ENCODE results near the gene NIPA2. TPM values are rescaled to one million over a fixed set of nuclear protein-coding genes. Genes with fewer than 3 reads are reported as not detected.
A peak's percentile ranks its signal among the peaks of the same experiment; 100 is the strongest.

The NIPA2 gene
- total and polyA plus RNA-seq, 5 experiments from 2014 or later, result 35.9 to 44.8 (median 40.8) TPM

DNA sequence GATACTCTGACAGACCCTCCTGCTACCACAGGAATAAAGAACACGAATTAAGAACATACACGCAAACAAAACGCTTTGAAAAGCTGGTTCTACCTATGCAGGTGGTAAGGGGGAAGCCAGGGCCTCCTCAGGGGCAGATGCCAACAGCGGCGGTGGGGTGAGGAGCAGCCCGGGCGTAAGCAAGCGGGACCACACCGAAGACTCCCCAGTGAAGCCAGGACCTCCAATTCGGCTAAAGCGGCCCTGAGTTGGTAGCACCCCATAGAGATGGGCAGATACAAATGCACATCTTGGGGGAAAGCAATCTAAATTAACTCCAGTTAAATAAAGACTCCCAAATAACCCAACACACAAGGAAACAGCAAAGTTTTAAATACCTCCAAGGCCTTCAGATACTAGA is 32.4 kb downstream of the NIPA2 start:
- ATAC-seq (no peak), DNase-seq (no peak)
- Mint-ChIP-seq H3K4me1 (peaks cover 0 to 4% (median 1%) of the 10 kb centered on the region in 4 donors), H3K27ac (peak overlapping the region in 2 of 10 donors; percentile 50 to 73), H3K4me3 (no peak overlapping the region), H3K27me3 (no peaks in the 10 kb centered on the region), H3K9me3 (peaks cover 0 to under 1% (median 0%) of the 10 kb centered on the region in 9 donors), H3K36me3 (peaks cover 0 to 33% (median 1%) of the 10 kb centered on the region in 3 donors)
- POLR2A ChIA-PET, result no interaction called here

DNA sequence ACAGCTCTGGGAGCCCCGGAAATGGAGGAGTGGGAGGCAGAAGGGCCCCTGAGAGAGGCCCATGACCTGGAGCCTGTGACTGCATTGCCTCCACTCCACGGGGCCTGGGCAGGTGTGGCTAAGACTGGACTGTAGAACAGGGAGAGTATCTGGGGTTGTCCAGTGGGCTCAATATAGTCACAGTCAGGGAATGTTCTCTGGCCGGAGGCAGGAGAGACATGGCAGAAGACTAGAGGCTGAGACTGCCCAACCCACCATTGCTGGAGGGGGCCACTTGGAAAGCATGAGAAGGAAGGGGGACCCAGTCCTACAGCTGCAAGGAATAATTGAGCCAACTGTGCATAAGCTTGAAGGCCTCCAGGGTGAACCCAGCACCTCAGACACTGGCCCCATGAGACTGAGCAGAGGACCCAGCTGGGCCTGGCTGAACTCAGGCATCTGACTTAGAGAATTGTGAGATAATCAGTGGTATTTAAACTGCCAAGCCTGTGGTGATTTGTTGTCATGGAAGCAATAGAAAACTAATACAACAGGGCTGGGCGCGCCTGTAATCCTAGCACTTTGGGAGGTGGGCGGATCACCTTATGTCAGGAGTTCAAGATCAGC is 33.1 kb downstream of the NIPA2 start:
- Mint-ChIP-seq H3K27ac (peak overlapping the region in 2 of 10 donors; percentile 11 to 59), H3K36me3 (peaks cover 0 to 26% (median 1%) of the 10 kb centered on the region in 3 donors), H3K4me1 (peaks cover 0 to 1% (median 0%) of the 10 kb centered on the region in 4 donors), H3K27me3 (no peaks in the 10 kb centered on the region), H3K4me3 (no peak overlapping the region), H3K9me3 (peaks cover 0 to 4% (median 0%) of the 10 kb centered on the region in 9 donors)
- ATAC-seq (no peak), DNase-seq (no peak)
- POLR2A ChIA-PET, result no interaction called here

DNA sequence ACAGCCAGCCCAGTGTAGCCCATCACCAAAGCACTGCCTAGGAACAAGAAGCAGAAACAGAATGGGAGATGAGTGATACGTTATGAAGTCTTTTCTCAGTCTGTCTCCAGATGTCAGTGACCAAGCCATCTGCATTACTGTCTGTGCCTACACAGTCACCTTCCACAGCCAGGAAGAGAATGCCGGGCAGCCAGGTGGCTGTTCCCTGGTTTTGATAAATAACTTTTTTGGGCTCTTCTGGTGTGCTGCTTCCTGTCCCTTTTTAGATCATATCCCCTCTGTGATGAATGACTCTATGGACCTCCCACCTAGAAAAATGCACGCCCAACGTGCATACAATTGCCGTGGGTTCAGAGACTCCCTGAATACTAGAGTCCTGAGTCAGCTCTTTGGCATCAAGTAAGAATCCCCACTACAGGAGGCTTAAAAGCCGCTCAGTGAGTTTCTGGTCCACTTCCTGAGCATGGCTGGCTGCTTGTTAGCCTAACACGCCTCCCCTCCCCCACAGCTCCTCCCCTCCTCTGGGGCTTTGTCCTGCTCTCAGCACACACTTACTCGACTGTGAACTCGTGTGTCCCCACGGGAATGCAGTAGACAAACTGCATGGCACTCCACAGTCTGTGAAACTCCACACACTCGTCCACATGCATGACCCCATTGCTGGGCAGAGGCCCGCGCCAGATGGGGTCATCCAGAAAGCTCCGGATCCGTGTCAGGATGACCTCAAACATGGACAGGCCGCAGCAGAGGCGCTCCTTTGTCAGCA is 34.7 kb downstream of the NIPA2 start:
- H3K36me3 Mint-ChIP-seq, result peaks cover 0 to 10% (median 1%) of the 10 kb centered on the region in 3 donors
- peaks cover 0 to 3% (median 0%) of the 10 kb centered on the region in 5 donors for H3K27me3 Mint-ChIP-seq
- ATAC-seq (no peak), DNase-seq (no peak)
- peaks cover 0 to 1% (median 0%) of the 10 kb centered on the region in 4 donors for H3K4me1 Mint-ChIP-seq
- H3K9me3 Mint-ChIP-seq, result peaks cover 0 to 6% (median 0%) of the 10 kb centered on the region in 9 donors
- no peak overlapping the region for H3K4me3 Mint-ChIP-seq
- peak overlapping the region in 1 of 10 donors; percentile 28 for H3K27ac Mint-ChIP-seq
- POLR2A ChIA-PET, result interaction anchor here (1.1 kb wide), 1 partner anchor 36 kb away, joined by 5 read pairs; no protein-coding TSS in a partner anchor

DNA sequence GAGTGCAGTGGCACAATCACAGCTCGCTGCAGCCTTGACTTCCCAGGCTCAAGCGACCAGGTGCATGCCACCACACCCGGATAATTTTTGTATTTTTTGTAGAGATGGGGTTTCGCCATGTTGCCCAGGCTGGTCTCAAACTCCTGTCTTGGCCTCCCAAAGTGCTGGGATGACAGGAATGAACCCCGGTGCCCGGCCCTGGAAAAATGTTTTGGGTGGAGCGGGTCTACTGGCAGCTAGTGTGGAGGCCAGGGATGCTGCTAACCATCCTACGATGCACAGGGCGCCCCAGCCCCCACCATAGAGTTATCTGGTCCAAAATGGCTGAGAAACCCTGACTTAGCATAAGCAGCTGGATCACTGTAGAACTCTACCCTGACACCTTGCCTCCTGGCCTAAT is 35.4 kb downstream of the NIPA2 start:
- peaks cover 0 to 6% (median 0%) of the 10 kb centered on the region in 9 donors for H3K9me3 Mint-ChIP-seq
- POLR2A ChIA-PET, result interaction anchor here (1.1 kb wide), 1 partner anchor 36 kb away, joined by 5 read pairs; no protein-coding TSS in a partner anchor
- H3K36me3 Mint-ChIP-seq, result peaks cover 0 to 9% (median 1%) of the 10 kb centered on the region in 3 donors
- no peak overlapping the region for H3K4me3 Mint-ChIP-seq
- DNase-seq, result no peak
- H3K27me3 Mint-ChIP-seq, result peaks cover 0 to 8% (median 0%) of the 10 kb centered on the region in 5 donors
- ATAC-seq, result no peak
- H3K27ac Mint-ChIP-seq, result no peak overlapping the region
- peaks cover 0 to 1% (median 0%) of the 10 kb centered on the region in 4 donors for H3K4me1 Mint-ChIP-seq

DNA sequence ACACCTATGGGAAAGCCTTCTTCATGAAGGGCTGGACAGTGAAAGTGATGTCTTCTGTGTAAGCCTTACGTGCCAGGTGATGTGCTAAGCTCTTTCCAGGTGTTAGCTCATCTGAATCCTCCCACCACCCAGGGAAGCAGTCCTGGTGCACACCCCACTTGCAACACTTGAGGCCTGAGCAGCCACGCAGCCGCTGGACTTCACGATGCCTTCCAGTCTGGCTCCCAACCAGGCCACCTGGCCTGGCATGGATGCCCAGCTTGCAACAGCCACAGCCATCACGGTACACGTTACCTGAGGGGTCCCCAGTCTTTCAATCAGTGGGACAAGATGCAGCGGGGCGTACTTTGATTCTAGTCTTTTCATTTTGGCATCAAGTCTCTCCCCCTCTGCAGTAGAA is 35.8 kb downstream of the NIPA2 start:
- DNase-seq (no peak), ATAC-seq (no peak)
- H3K9me3 Mint-ChIP-seq, result peaks cover 0 to 6% (median 0%) of the 10 kb centered on the region in 9 donors
- POLR2A ChIA-PET, result interaction anchor here (1.1 kb wide), 1 partner anchor 37 kb away, joined by 5 read pairs; no protein-coding TSS in a partner anchor
- H3K27me3 Mint-ChIP-seq, result peaks cover 0 to 8% (median 0%) of the 10 kb centered on the region in 5 donors
- no peak overlapping the region for H3K4me3 Mint-ChIP-seq
- H3K36me3 Mint-ChIP-seq, result peaks cover 0 to 4% (median 4%) of the 10 kb centered on the region in 3 donors
- H3K4me1 Mint-ChIP-seq, result peaks cover 0 to 1% (median 0%) of the 10 kb centered on the region in 4 donors
- H3K27ac Mint-ChIP-seq, result no peak overlapping the region

DNA sequence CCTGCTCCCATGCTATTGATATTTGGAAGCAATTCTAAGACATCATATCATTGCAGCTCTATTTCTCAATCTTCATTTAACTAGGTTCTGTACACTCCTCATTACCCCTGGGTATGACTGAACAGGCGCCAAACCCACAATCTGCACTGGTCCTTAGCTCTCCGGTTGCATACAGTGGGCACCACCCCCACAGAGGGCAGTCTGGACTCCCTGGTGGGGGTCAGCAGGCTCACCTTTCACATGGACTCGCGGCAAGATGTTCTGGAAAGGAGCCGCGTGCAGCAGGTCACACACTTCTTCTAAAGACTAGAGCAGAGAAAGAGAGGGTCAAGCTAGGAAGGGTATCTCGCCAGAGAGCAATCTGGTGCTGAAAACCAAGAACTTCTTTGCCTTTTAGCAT is 36.5 kb downstream of the NIPA2 start:
- Mint-ChIP-seq H3K27ac (no peak overlapping the region), H3K9me3 (peaks cover 0 to 6% (median 0%) of the 10 kb centered on the region in 9 donors), H3K4me3 (no peak overlapping the region), H3K27me3 (peaks cover 0 to 8% (median 0%) of the 10 kb centered on the region in 5 donors), H3K36me3 (peaks cover 0 to 7% (median 0%) of the 10 kb centered on the region in 3 donors), H3K4me1 (peaks cover 0 to 1% (median 0%) of the 10 kb centered on the region in 4 donors)
- POLR2A ChIA-PET, result no interaction called here
- ATAC-seq (no peak), DNase-seq (no peak)

DNA sequence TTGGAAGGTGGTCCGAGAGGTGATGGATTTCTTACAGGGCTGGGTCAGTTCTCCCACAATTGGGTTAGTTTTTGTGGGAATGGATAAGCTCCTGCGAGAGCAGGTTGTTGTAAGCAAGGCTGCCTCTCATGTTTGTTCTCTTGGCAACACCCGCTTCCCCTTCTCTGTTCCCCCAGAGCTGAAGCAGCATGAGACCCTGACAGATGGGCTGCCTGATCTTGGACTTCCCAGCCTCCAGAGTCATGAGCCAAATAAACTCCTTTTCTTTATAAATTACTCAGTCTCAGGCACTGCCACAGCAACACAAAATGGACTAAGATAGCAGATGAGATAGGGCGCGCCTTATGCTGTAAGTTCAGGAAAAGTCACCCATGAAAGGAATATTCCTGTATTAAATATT is 38.7 kb downstream of the NIPA2 start:
- H3K36me3 Mint-ChIP-seq, result peaks cover 0 to 10% (median 2%) of the 10 kb centered on the region in 3 donors
- peaks cover 0 to 7% (median 3%) of the 10 kb centered on the region in 4 donors for H3K4me1 Mint-ChIP-seq
- ATAC-seq (no peak), DNase-seq (no peak)
- H3K27me3 Mint-ChIP-seq, result peaks cover 0 to 8% (median 0%) of the 10 kb centered on the region in 5 donors
- peaks cover 0 to 6% (median 0%) of the 10 kb centered on the region in 9 donors for H3K9me3 Mint-ChIP-seq
- H3K4me3 Mint-ChIP-seq, result no peak overlapping the region
- POLR2A ChIA-PET, result no interaction called here
- H3K27ac Mint-ChIP-seq, result no peak overlapping the region

DNA sequence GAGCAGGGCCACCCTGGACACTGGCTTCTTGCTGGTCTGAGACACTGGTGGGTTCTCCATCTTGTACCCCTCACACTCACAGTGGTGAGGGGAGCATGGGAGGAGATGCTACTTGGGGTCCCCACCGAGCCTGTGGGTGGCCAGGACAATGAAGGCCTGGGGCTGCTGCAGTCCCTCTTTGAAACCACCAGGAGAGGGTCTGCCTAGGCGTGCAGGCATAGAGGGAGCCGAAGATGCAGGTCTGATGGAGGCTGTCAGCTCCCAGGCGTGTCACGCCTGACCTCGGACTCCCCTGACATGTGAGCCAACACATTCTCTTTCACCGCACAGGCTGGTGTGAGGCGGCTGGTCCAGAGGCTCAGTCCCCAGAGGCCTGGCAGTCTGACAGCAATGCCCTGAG is 39.1 kb downstream of the NIPA2 start:
- Mint-ChIP-seq H3K4me1 (peaks cover 0 to 7% (median 3%) of the 10 kb centered on the region in 4 donors), H3K36me3 (peaks cover 0 to 10% (median 2%) of the 10 kb centered on the region in 3 donors), H3K27me3 (peaks cover 0 to 8% (median 0%) of the 10 kb centered on the region in 5 donors), H3K4me3 (no peak overlapping the region), H3K9me3 (peaks cover 0 to 6% (median 0%) of the 10 kb centered on the region in 9 donors), H3K27ac (no peak overlapping the region)
- DNase-seq (no peak), ATAC-seq (no peak)
- POLR2A ChIA-PET, result no interaction called here

DNA sequence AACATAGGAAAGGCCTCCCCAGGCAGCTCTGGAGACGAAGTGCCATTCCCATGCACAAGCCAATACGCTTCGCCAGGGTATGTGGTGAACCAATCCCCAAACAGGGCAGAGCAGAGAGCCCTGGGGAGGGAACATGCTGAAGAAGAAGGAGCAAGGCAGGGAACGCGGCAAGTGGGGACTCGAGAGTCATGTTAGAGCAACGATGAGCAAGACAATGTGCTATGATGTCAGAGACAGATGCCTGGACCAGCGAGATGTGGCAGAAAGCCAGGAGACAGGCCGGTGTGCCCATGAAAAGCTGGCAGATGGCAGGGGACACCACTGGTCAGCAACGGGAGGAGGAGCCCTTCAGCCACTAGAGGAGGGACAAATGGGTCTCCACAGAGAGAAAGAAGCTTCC is 39.6 kb downstream of the NIPA2 start:
- peaks cover 0 to 7% (median 3%) of the 10 kb centered on the region in 4 donors for H3K4me1 Mint-ChIP-seq

DNA sequence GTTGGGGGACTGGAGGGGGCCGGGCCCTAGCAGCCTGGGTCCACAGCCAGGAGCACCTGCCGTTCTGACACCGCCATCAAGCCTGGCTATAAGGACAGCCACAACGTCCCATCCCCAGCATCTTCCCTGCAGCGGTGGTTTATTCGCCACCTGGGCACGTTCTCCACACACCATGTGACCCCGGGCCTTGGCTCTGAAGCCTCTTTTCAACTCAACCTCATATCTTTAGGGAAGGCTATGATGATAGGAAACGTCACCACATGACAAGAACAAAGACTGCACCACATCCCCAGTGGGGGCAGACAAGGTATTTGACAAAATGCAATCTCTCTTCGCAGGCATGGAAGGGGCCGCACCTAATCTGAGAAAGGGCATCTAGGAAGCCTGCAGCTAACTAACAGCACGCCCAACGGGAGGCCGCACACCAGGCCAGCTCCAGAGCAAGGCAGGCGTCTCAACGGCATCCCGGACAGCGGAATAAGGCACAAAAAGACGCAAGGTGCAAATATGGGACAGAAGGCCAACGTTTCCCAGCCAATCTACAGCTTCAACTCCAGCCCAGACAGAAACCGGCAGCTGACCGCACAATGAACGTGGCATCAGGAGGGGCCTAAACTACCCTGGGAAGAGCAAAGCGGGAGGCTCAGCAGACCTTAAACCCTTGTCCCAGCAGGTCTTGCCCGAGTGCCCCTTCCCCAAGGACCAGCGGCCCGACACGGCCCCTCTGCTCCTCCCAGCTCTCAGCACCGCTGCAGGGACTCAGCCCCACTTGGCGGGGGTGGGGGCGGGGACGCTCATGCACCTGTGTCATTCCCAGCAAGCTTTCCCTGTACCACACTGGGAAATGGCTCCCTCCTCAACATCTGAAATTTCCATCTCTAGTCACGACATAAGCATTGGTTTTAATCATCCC is 41.9 kb downstream of the NIPA2 start:
- POLR2A ChIA-PET, result no interaction called here
- peaks cover 0 to 10% (median 2%) of the 10 kb centered on the region in 3 donors for H3K36me3 Mint-ChIP-seq
- peaks cover 2 to 7% (median 4%) of the 10 kb centered on the region in 4 donors for H3K4me1 Mint-ChIP-seq
- no peak overlapping the region for H3K4me3 Mint-ChIP-seq
- H3K27me3 Mint-ChIP-seq, result peaks cover 0 to 8% (median 0%) of the 10 kb centered on the region in 5 donors
- DNase-seq (peak in 1 of 10 donors; percentile 9), ATAC-seq (peak in 1 of 2 donors; percentile 30)
- H3K27ac Mint-ChIP-seq, result peak overlapping the region in 1 of 10 donors; percentile 22
- peaks cover 0 to 6% (median 0%) of the 10 kb centered on the region in 9 donors for H3K9me3 Mint-ChIP-seq

More for the DNA sequence above, 39.6 kb downstream of the NIPA2 start:
- no peak for ATAC-seq
- H3K4me3 Mint-ChIP-seq, result no peak overlapping the region
- H3K36me3 Mint-ChIP-seq, result peaks cover 0 to 10% (median 2%) of the 10 kb centered on the region in 3 donors
- POLR2A ChIA-PET, result no interaction called here
- H3K27ac Mint-ChIP-seq, result no peak overlapping the region
- no peak for DNase-seq
- H3K9me3 Mint-ChIP-seq, result peaks cover 0 to 6% (median 0%) of the 10 kb centered on the region in 9 donors
- peaks cover 0 to 8% (median 0%) of the 10 kb centered on the region in 5 donors for H3K27me3 Mint-ChIP-seq

DNA sequence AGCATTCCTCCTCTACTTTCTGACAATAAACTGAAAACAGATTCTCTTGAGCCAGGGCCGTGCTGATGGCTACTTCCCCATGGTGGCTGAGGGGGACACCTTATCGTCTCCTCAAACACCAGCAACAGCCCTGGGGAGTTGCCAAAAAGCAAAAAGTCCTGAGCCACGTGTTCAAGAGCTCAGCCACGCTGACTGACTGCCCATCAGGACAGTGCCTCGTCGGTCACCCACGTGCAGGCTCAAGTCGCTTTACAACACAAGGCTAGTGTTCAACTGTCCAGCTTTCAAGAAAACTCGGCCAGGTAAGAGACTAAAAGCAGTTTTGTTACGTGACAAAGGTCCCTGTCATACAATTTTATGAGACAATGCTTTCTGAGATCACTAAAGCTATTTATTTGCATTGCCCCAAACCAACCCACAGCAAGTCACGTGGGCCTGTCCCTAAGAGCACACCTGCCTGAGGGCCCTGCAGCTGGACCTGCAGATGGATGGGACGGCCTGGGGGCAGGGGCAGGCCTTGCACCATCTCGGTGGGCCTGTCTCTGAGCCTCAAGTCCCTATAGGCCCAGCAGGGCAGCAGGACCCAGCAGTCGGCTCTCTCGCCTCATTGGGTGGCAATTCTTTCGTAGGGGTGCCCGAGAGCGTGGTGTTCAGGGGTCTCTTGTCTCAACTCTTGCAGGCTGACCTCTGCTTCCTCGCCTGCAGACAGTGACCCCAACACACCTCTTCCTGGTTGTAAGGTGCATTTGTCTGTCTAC is 42.7 kb downstream of the NIPA2 start:
- no peak overlapping the region for H3K4me3 Mint-ChIP-seq
- DNase-seq (no peak), ATAC-seq (no peak)
- peaks cover 0 to 2% (median 0%) of the 10 kb centered on the region in 9 donors for H3K9me3 Mint-ChIP-seq
- peaks cover 0 to 8% (median 0%) of the 10 kb centered on the region in 5 donors for H3K27me3 Mint-ChIP-seq
- POLR2A ChIA-PET, result no interaction called here
- H3K36me3 Mint-ChIP-seq, result peaks cover 0 to 10% (median 2%) of the 10 kb centered on the region in 3 donors
- H3K4me1 Mint-ChIP-seq, result peaks cover 2 to 7% (median 4%) of the 10 kb centered on the region in 4 donors
- H3K27ac Mint-ChIP-seq, result no peak overlapping the region

All from naive thymus-derived CD8-positive, alpha-beta T cell (primary cell).